ENCODE results near the gene CCDC40. TPM values are rescaled to one million over a fixed set of nuclear protein-coding genes. Genes with fewer than 3 reads are reported as not detected.

CCDC40 gene
- total RNA-seq, 1 donor from 2014 or later = 4.4 TPM

- no peak for TF ChIP-seq CTCF (IDR thresholded peaks at IDR 0.05; ENCODE audit: insufficient read depth, low read length, poor library complexity, severe bottlenecking)
- Histone ChIP-seq H3K27me3 (ENCODE audit: control insufficient read depth, insufficient read depth, low read length) (no peaks in the 10 kb centered on the region), H3K4me3 (ENCODE audit: low read depth, low read length) (no peak overlapping the region), H3K36me3 (ENCODE audit: control insufficient read depth, insufficient read depth, low read length) (no peaks in the 10 kb centered on the region)
- no peak for DNase-seq (ENCODE audit: low read depth)
Observed at GRCh38 chr17:80102664-80103448, 66.4 kb downstream of the CCDC40 start.

GRCh38 chr17:80103449-80104085 is 67.1 kb downstream of the CCDC40 start:
- TF ChIP-seq CTCF (IDR thresholded peaks at IDR 0.05; ENCODE audit: insufficient read depth, low read length, poor library complexity, severe bottlenecking) = no peak
- Histone ChIP-seq H3K4me3 (ENCODE audit: low read depth, low read length) (no peak overlapping the region), H3K36me3 (ENCODE audit: control insufficient read depth, insufficient read depth, low read length) (no peaks in the 10 kb centered on the region), H3K27me3 (ENCODE audit: control insufficient read depth, insufficient read depth, low read length) (no peaks in the 10 kb centered on the region)
- no peak for DNase-seq (ENCODE audit: low read depth)

- Histone ChIP-seq H3K27me3 (ENCODE audit: control insufficient read depth, insufficient read depth, low read length) (no peaks in the 10 kb centered on the region), H3K4me3 (ENCODE audit: low read depth, low read length) (no peak overlapping the region), H3K36me3 (ENCODE audit: control insufficient read depth, insufficient read depth, low read length) (no peaks in the 10 kb centered on the region)
- TF ChIP-seq CTCF (IDR thresholded peaks at IDR 0.05; ENCODE audit: insufficient read depth, low read length, poor library complexity, severe bottlenecking) = no peak
- no peak for DNase-seq (ENCODE audit: low read depth)
Observed at GRCh38 chr17:80104321-80104955, 68.0 kb downstream of the CCDC40 start.

GRCh38 chr17:80104956-80105375 is 68.5 kb downstream of the CCDC40 start:
- no peak for DNase-seq (ENCODE audit: low read depth)
- H3K4me3 ChIP-seq (ENCODE audit: low read depth, low read length) = no peak overlapping the region
- no peaks in the 10 kb centered on the region for H3K36me3 ChIP-seq (ENCODE audit: control insufficient read depth, insufficient read depth, low read length)
- no peaks in the 10 kb centered on the region for H3K27me3 ChIP-seq (ENCODE audit: control insufficient read depth, insufficient read depth, low read length)
- no peak for TF ChIP-seq CTCF (IDR thresholded peaks at IDR 0.05; ENCODE audit: insufficient read depth, low read length, poor library complexity, severe bottlenecking)

GRCh38 chr17:80105762-80106161 is 69.3 kb downstream of the CCDC40 start:
- DNase-seq (ENCODE audit: low read depth) = no peak
- no peak overlapping the region for H3K4me3 ChIP-seq (ENCODE audit: low read depth, low read length)
- no peaks in the 10 kb centered on the region for H3K36me3 ChIP-seq (ENCODE audit: control insufficient read depth, insufficient read depth, low read length)
- H3K27me3 ChIP-seq (ENCODE audit: control insufficient read depth, insufficient read depth, low read length) = no peaks in the 10 kb centered on the region
- TF ChIP-seq CTCF (IDR thresholded peaks at IDR 0.05; ENCODE audit: insufficient read depth, low read length, poor library complexity, severe bottlenecking) = no peak
